Heart right ventricle (tissue), 16 donors: ENCODE measurements around the gene LDAH. TPM values are rescaled to one million over a fixed set of nuclear protein-coding genes. Genes with fewer than 3 reads are reported as not detected.

Source experiments
- ATAC-seq, 8 donors: fragments of 200-7000 bp; cut with Tn5 transposase; one replicate each; pipeline ENCODE4 v1.9.1; 2020; ENCODE audit warnings: mild to moderate bottlenecking in 8 of 8, moderate library complexity in 8 of 8, moderate number of reproducible peaks in 1 of 8
- DNase-seq, 2 donors: peaks; one replicate each; pipeline ENCODE4 v3.0.0-alpha.2; 2020
- H3K27ac ChIP-seq, 10 donors: fragments of 200-600 bp; sonication (generic) in 2 of 10; one replicate each; pipeline versions ENCODE4 v1.5.0 to v1.8.0; 2020 to 2022; ENCODE audit warnings: mild to moderate bottlenecking in 3 of 10
- H3K27me3 ChIP-seq, 7 donors: fragments of 200-600 bp; one replicate each; pipeline ENCODE4 v1.8.0; 2021 to 2022; ENCODE audit warnings: mild to moderate bottlenecking in 2 of 7
- H3K36me3 ChIP-seq, 9 donors: fragments of 200-600 bp; sonication (generic) in 1 of 9; one replicate each; pipeline versions ENCODE4 v1.5.0 to v1.8.0; 2020 to 2022; ENCODE audit warnings: mild to moderate bottlenecking in 2 of 9
- H3K4me1 ChIP-seq, 9 donors: fragments of 200-600 bp; sonication (generic) in 1 of 9; one replicate each; pipeline versions ENCODE4 v1.5.0 to v1.8.0; 2020 to 2022; ENCODE audit warnings: mild to moderate bottlenecking in 4 of 9
- H3K4me3 ChIP-seq, 10 donors: fragments of 200-600 bp; sonication (generic) in 2 of 10; one replicate each; pipeline versions ENCODE4 v1.5.0 to v1.8.0; 2020 to 2022; ENCODE audit warnings: mild to moderate bottlenecking in 7 of 10, moderate library complexity in 2 of 10
- H3K9me3 ChIP-seq, 11 donors: fragments of 200-600 bp in 10 of 11; sonication (generic) in 2 of 11; one replicate each; pipeline versions ENCODE4 v1.5.0 to v1.8.0; 2013 to 2022; ENCODE audit warnings: mild to moderate bottlenecking in 2 of 11, control low read depth in 1 of 11, moderate library complexity in 1 of 11
- WGBS, 2 donors: extraction: QIAGEN DNeasy Blood & Tissue Kit; methylation state at CpG; one replicate each; pipeline ENCODE4 v1.1.7; 2013; ENCODE audit warnings: inconsistent platforms in 1 of 2; 5-methylcytosine and 5-hydroxymethylcytosine counted together
- intact Hi-C, 10 donors: fragments of 100-400 bp; cut with DNase I; formaldehyde crosslinking; loops; one replicate each; pipeline versions ENCODE4 v1.11.1 to v1.14.2; 2022
- polyA plus RNA-seq, 2 donors: library from polyadenylated mRNA; stranded (reverse); fragments of 200-250 nt; gene quantifications; one replicate each; pipeline ENCODE4 v1.2.3, GENCODE V29; 2013
- total RNA-seq, 10 donors: library from RNA; stranded (reverse); fragmentation: NEBNext Ultra II Directional in 3 of 10; extraction: Animal tissue kit (Norgen Biotek cat#: 25700) in 3 of 10; gene quantifications; one replicate each; pipeline versions ENCODE4 v1.2.1 to v1.2.4, GENCODE V29; 2021 to 2023
- TF ChIP-seq, protein P1 (sequence below), 9 donors: fragments of 200-600 bp; sonication (generic) in 2 of 9; IDR thresholded peaks; one replicate each; pipeline versions ENCODE4 v1.5.0 to v1.8.0; 2021 to 2022; ENCODE audit warnings: antibody characterized with exemption in 9 of 9, mild to moderate bottlenecking in 5 of 9, moderate library complexity in 1 of 9
- donor health status: Arrhythmogenic right ventricular cardiomyopathy.
- donor health status: ischemic (EF 13 %, LVEDD 7.1; RV severe dilation, severe dysfunction).
- donor health status: healthy with polysubstance abuse.
- donor health status: DM: no; HTN: yes; CAD: no.
- donor health status: DM: no; HTN: no; CAD: no.
- donor health status: ischemic (EF 25% LVEDD 6.9; RV normal size, moderate dysfunction).
- donor health status: ischemic (EF 25% LVEDD 5.7; RV mildly dilated, moderate dysfunction).
- donor health status: healthy.
- donor health status: DM: yes; HTN: yes; CAD: no.
- donor health status: Ischemic cardiomyopathy.
- donor health status: ischemic (EF 35%, LVEDD 5.7; RV mildly dilated, moderate dysfunction).
- donor health status: nonischemic (EF 11% LVEDD 7.7; RV severe dilation, severe dysfunction).
- donor health status: DM: yes; HTN: yes; CAD: no.
- donor health status: PGD.
- donor health status: ischemic (EF 29% LVEDD 5.4; RV normal size, mild dysfunction).
- donor health status: nonischemic (EF 23%, LVEDD 6.1; RV moderate dilation, normal function).

Gene LDAH
- total and polyA plus RNA-seq, 12 donors: 1.5 to 11.3 (median 5.4) TPM

DNA sequence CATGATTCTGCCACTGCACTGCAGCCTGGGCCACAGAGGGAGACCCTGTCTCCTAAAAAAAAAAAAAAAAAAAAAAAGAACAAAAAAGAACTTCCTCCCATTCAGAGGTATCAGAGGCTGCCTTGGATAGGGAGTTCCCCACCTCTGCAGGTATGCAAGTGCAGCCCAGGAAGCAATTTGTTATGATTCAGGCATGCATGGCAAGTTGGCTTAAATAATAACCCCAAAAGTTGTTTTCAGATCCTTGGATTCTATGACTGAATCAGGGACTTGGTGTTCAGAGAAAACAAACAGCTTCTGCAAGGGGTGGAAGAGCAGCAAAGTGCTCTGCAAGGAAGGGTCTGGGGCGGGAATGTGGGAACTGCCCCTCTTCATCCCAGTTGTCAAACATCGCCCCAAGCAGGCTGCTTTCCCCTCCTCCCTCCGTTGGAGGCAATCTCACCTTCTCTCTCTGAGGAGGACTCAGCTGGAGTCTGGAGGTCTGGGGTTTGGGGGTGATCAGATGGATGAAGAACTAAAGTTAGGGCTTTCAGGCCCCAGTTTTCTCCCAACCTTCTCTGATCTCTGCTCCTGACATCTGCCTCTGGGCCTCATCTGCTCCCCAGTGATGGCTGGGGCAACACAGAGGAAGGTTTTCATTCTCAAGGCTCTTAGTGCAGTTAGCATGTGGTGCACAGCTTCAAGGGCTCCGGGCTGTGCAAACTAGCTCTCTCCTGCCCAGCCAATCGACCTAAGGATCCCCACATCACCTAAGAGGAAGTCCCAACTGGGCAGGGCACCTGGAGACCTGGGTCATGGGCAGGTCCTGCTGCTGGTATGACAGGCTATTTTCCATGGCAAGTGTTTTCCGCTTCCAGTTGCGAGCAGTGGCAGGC, 159.5 kb downstream of the LDAH start:
- Histone ChIP-seq H3K4me1 (peaks cover 0 to 27% (median 20%) of the 10 kb centered on the region in 9 donors), H3K4me3 (no peak overlapping the region), H3K27ac (no peak overlapping the region), H3K9me3 (no peaks in the 10 kb centered on the region), H3K27me3 (peaks cover 24 to 96% (median 89%) of the 10 kb centered on the region in 7 donors), H3K36me3 (no peaks in the 10 kb centered on the region)
- intact Hi-C loops: loop anchor here in 7 of 10 donors (2.0 to 10.0 kb wide), 5 partner anchors 161 to 454 kb away; partner anchors contain the start of gene LDAH (in 1 of the 7)
- DNase-seq: no peak
- no peak for ATAC-seq
- 25 to 39% methylated on average over 7 of the region's 7 CpGs for WGBS, 2 donors
- TF ChIP-seq, protein P1, sequence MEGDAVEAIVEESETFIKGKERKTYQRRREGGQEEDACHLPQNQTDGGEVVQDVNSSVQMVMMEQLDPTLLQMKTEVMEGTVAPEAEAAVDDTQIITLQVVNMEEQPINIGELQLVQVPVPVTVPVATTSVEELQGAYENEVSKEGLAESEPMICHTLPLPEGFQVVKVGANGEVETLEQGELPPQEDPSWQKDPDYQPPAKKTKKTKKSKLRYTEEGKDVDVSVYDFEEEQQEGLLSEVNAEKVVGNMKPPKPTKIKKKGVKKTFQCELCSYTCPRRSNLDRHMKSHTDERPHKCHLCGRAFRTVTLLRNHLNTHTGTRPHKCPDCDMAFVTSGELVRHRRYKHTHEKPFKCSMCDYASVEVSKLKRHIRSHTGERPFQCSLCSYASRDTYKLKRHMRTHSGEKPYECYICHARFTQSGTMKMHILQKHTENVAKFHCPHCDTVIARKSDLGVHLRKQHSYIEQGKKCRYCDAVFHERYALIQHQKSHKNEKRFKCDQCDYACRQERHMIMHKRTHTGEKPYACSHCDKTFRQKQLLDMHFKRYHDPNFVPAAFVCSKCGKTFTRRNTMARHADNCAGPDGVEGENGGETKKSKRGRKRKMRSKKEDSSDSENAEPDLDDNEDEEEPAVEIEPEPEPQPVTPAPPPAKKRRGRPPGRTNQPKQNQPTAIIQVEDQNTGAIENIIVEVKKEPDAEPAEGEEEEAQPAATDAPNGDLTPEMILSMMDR (IDR thresholded peaks at IDR 0.05): no peak

DNA sequence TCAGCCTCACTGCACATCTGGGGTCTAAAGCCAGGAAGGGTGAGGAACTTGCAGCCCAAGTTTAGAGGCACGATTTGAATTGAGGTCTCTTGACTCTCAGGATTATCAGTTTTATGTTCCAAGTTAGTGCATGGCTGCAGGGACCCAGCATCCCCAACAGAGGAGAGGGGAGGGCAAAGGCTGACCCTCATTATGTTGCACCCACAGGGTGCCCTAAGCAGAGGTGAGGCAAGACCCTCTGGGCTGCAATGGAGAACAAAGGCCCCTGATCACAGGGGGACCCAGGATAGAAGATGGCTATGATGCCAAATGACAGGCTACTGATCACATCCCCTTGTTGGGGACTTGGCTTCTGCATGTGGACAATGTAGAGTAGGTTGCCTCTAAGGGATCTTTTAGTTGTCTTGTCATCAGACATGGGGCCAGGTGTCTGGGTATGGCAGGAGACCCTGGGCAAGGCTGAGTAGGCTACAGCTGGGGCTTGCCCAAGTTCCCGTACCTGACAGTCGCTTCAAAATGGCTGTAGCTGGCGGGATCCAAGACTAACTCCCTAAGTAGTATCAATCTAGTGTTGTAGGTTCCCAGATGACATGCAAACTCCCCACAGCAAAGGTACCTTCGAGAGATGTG, 160.5 kb downstream of the LDAH start:
- Histone ChIP-seq H3K9me3 (no peaks in the 10 kb centered on the region), H3K4me1 (peaks cover 0 to 22% (median 20%) of the 10 kb centered on the region in 9 donors), H3K4me3 (no peak overlapping the region), H3K36me3 (no peaks in the 10 kb centered on the region), H3K27me3 (peaks cover 17 to 94% (median 81%) of the 10 kb centered on the region in 7 donors), H3K27ac (no peak overlapping the region)
- TF ChIP-seq, protein P1 (IDR thresholded peaks at IDR 0.05): no peak
- DNase-seq (no peak), ATAC-seq (no peak)
- 72 to 73% methylated on average over 5 of the region's 5 CpGs for WGBS, 2 donors
- intact Hi-C loops: loop anchor here in 7 of 10 donors (2.0 to 10.0 kb wide), 5 partner anchors 162 to 455 kb away; partner anchors contain the start of gene LDAH (in 1 of the 7)

DNA sequence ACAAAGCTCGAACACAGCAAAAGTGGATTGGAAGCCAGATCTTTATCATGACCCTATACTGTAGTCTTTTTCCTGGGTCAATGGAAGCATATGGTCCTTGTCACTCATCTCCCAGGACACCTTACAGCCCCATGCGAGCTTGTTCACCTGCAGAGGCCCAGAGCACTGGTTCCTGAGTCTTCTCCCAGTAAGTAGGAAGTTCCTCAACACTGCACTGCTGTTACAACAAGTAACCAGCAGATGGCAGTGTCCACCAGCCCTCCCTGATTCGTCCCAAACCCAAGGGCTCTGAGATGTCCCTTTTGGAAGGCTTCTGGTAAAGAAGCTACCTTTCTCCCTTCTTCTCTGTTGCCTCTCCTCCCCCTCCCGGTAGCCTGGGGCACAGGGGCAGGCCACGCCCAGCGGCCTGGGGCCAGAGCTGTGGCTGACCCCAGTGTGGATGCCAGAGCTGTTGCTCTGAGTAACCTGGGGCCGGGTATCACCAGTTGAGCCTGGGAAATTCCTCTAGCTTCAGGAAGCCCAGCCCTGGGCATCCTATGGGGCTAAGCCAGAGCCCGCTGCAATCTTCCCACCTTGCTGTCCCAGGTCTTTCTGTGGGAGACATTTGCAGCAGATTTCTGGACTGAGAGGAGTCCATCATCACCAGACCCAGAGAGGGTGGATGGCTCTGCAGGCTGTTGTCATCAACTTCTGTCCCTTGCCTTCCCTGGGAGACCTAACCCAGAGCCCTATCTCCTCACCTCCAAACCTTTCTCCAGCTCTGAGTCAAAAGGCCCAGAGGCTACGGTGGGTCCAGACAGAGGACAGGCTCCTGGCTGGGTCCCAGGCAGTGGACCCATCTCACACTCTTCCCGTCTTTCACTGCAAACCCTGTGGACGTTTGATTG, 161.2 kb downstream of the LDAH start:
- DNase-seq (peak; percentile 50 to 63), ATAC-seq (peak; percentile 46 to 82 (median 76))
- Histone ChIP-seq H3K36me3 (no peaks in the 10 kb centered on the region), H3K9me3 (no peaks in the 10 kb centered on the region), H3K4me3 (no peak overlapping the region), H3K27ac (no peak overlapping the region), H3K27me3 (peaks cover 17 to 89% (median 76%) of the 10 kb centered on the region in 7 donors), H3K4me1 (peaks cover 0 to 19% (median 17%) of the 10 kb centered on the region in 9 donors)
- TF ChIP-seq, protein P1 (IDR thresholded peaks at IDR 0.05): peak; percentile 89 to 99 (median 97)
- WGBS, 2 donors: 29 to 31% methylated on average over 11 of the region's 11 CpGs
- intact Hi-C loops: loop anchor here (1.0 to 10.0 kb wide), 8 partner anchors 163 to 456 kb away; partner anchors contain the start of gene LDAH (in 1 of the 10)
